OCI-LY7 (cell line): Measurements from ENCODE around the gene SIPA1L3. TPM values are rescaled to one million over a fixed set of nuclear protein-coding genes. Genes with fewer than 3 reads are reported as not detected.

Source experiments
- BruUV-seq: library from RNA; stranded (reverse); fragments of 400-500 nt; replicated peaks from 2 replicates; lab custom pipeline; 2021; lab: Mats Ljungman, UMichigan
- CTCF ChIA-PET: fragments of 300-600 bp; sonication (Branson Sonifier 250); formaldehyde crosslinking; loops from one replicate; lab custom pipeline; 2022; ENCODE audit warnings: antibody characterized with exemption; ENCODE audit not compliant: unreplicated experiment; lab: Charles Lee
- POLR2A ChIA-PET: fragments of 300-600 bp; sonication (Branson Sonifier 250); formaldehyde crosslinking; loops from one replicate; lab custom pipeline; 2022; ENCODE audit warnings: antibody characterized with exemption; lab: Charles Lee
- DNase-seq: peaks from one replicate; pipeline ENCODE4 v3.0.0-alpha.2; 2015; ENCODE audit warnings: low spot score
- H2AFZ ChIP-seq: fragments of 200-600 bp; sonication (generic), shearing (Covaris generic); 2 replicates; pipeline ENCODE4 v1.6.1; 2014; ENCODE audit warnings: mild to moderate bottlenecking, antibody characterized with exemption, low read length, moderate library complexity
- H3K27ac ChIP-seq: fragments of 200-600 bp; sonication (generic); 2 replicates; pipeline ENCODE4 v1.5.1; 2014; ENCODE audit warnings: mixed run types, low read depth, mild to moderate bottlenecking, moderate library complexity, low read length, inconsistent platforms; ENCODE audit not compliant: poor library complexity, severe bottlenecking
- H3K36me3 ChIP-seq: fragments of 200-600 bp; sonication (generic); 2 replicates; pipeline ENCODE4 v1.6.1; 2014; ENCODE audit warnings: mild to moderate bottlenecking, antibody characterized with exemption, low read length, moderate library complexity, mixed read lengths; ENCODE audit not compliant: insufficient read depth
- H3K4me1 ChIP-seq: fragments of 200-600 bp; sonication (generic); 2 replicates; pipeline ENCODE4 v1.5.1; 2014; ENCODE audit warnings: mild to moderate bottlenecking, low read length; ENCODE audit not compliant: insufficient read depth, poor library complexity, severe bottlenecking
- H3K4me2 ChIP-seq: fragments of 200-600 bp; sonication (generic); 2 replicates; pipeline ENCODE4 v1.6.1; 2014; ENCODE audit warnings: mild to moderate bottlenecking, low read length
- H3K4me3 ChIP-seq: fragments of 200-600 bp; sonication (generic); 2 replicates; pipeline ENCODE4 v1.5.1; 2014; ENCODE audit warnings: mild to moderate bottlenecking, low read depth, low read length; ENCODE audit not compliant: poor library complexity, severe bottlenecking
- H3K79me2 ChIP-seq: fragments of 200-600 bp; sonication (generic); 2 replicates; pipeline ENCODE4 v1.6.1; 2016; ENCODE audit warnings: low read depth, mild to moderate bottlenecking, low read length, moderate library complexity, mixed read lengths; ENCODE audit not compliant: insufficient read depth
- H3K9me2 ChIP-seq: fragments of 200-600 bp; sonication (generic); 2 replicates; pipeline ENCODE4 v1.6.1; 2016; ENCODE audit warnings: mild to moderate bottlenecking, low read length, mixed read lengths; ENCODE audit not compliant: insufficient read depth
- H3K9me3 ChIP-seq: fragments of 200-600 bp; sonication (generic); 2 replicates; pipeline ENCODE4 v1.6.1; 2014; ENCODE audit warnings: mild to moderate bottlenecking, mixed run types, low read length, mixed read lengths
- H4K20me1 ChIP-seq: fragments of 200-600 bp; sonication (generic); 2 replicates; pipeline ENCODE4 v1.6.1; 2014; ENCODE audit warnings: mild to moderate bottlenecking, antibody characterized with exemption, low read length, moderate library complexity, mixed read lengths; ENCODE audit not compliant: insufficient read depth
- CTCF ChIP-seq: fragments of 200-600 bp; sonication (generic); conservative IDR thresholded peaks from 2 replicates; pipeline ENCODE4 v1.5.1; 2014; ENCODE audit warnings: mild to moderate bottlenecking, antibody characterized with exemption, low read length, moderate library complexity, mixed read lengths
- EZH2phosphoT487 ChIP-seq: fragments of 200-600 bp; sonication (generic); IDR thresholded peaks from 2 replicates; pipeline ENCODE4 v1.6.1; 2018; ENCODE audit warnings: low read depth, borderline replicate concordance, mild to moderate bottlenecking, mixed run types, antibody characterized with exemption, low read length, moderate library complexity, mixed read lengths
- intact Hi-C: fragments of 100-400 bp; cut with micrococcal nuclease; formaldehyde crosslinking; loops from one replicate; pipeline ENCODE4 v1.10.0; 2022; ENCODE audit not compliant: unreplicated experiment
- total RNA-seq, 2 experiments: library from RNA; depleted of rRNA in 1 of 2; stranded (reverse); fragments of >200 nt in 1 of 2; shearing (Covaris generic) in 1 of 2; gene quantifications; 2 replicates each; pipeline ENCODE4 v1.2.3, GENCODE V29; 2014 to 2022

The SIPA1L3 gene
- total RNA-seq, 2 experiments from 2014 or later: 21.2 to 84.4 TPM

GRCh38 chr19:37991841-37992248 lies 84.8 kb downstream of the SIPA1L3 start:
- H3K9me3 ChIP-seq: no peaks in the 10 kb centered on the region
- no peak for DNase-seq
- H3K4me3 ChIP-seq: no peak overlapping the region
- no peaks in the 10 kb centered on the region for H3K9me2 ChIP-seq
- POLR2A ChIA-PET: interaction anchor here (0.5 to 3.7 kb wide), 4 partner anchors 12 to 85 kb away, joined by 3 to 10 read pairs (median 6); partner anchors contain the start of genes SIPA1L3 and WDR87
- peaks cover 10% of the 10 kb centered on the region; the same call in 1 of the 2 replicates for H3K36me3 ChIP-seq
- H3K27ac ChIP-seq: no peak overlapping the region
- TF ChIP-seq EZH2phosphoT487: no peak
- no peak for TF ChIP-seq CTCF
- H4K20me1 ChIP-seq: no peaks in the 10 kb centered on the region
- CTCF ChIA-PET: interaction anchor here (0.6 kb wide), 1 partner anchor 65 kb away, joined by 4 read pairs; no protein-coding TSS in a partner anchor
- no peak overlapping the region for H3K4me2 ChIP-seq
- no peak overlapping the region for H2AFZ ChIP-seq
- peaks cover 21% of the 10 kb centered on the region for H3K4me1 ChIP-seq
- H3K79me2 ChIP-seq: peaks cover 25% of the 10 kb centered on the region; the same call in 1 of the 2 replicates
- no TSS peak for BruUV-seq
- intact Hi-C loops: no loop called here

- ChIA-PET CTCF (no interaction called here), POLR2A (interaction anchor here (0.5 to 3.7 kb wide), 5 partner anchors 11 to 86 kb away, joined by 3 to 10 read pairs (median 6); partner anchors contain the start of genes SIPA1L3 and WDR87)
- no TSS peak for BruUV-seq
- intact Hi-C loops: no loop called here
- Histone ChIP-seq H3K9me2 (no peaks in the 10 kb centered on the region), H4K20me1 (no peaks in the 10 kb centered on the region), H3K79me2 (peaks cover 19% of the 10 kb centered on the region; the same call in 1 of the 2 replicates), H2AFZ (no peak overlapping the region), H3K9me3 (no peaks in the 10 kb centered on the region), H3K4me2 (no peak overlapping the region), H3K4me1 (peaks cover 12% of the 10 kb centered on the region), H3K36me3 (peaks cover 10% of the 10 kb centered on the region; the same call in 1 of the 2 replicates), H3K27ac (no peak overlapping the region), H3K4me3 (no peak overlapping the region)
- no peak for DNase-seq
- TF ChIP-seq CTCF (no peak), EZH2phosphoT487 (no peak)
Observed at GRCh38 chr19:37992761-37993160, 85.8 kb downstream of the SIPA1L3 start.

- H3K36me3 ChIP-seq: peaks cover 10% of the 10 kb centered on the region; the same call in 1 of the 2 replicates
- no peaks in the 10 kb centered on the region for H3K9me2 ChIP-seq
- H3K79me2 ChIP-seq: peaks cover 5% of the 10 kb centered on the region; the same call in 1 of the 2 replicates
- H3K27ac ChIP-seq: no peak overlapping the region
- POLR2A ChIA-PET: interaction anchor here (1.1 kb wide), 1 partner anchor 9 kb away, joined by 5 read pairs; no protein-coding TSS in a partner anchor
- no peak for TF ChIP-seq EZH2phosphoT487
- TF ChIP-seq CTCF: no peak
- CTCF ChIA-PET: interaction anchor here (1.5 kb wide), 1 partner anchor 9 kb away, joined by 4 read pairs; no protein-coding TSS in a partner anchor
- H3K4me3 ChIP-seq: no peak overlapping the region
- DNase-seq: no peak
- H3K4me2 ChIP-seq: no peak overlapping the region
- H2AFZ ChIP-seq: no peak overlapping the region
- H3K4me1 ChIP-seq: no peaks in the 10 kb centered on the region
- intact Hi-C loops: no loop called here
- no peaks in the 10 kb centered on the region for H4K20me1 ChIP-seq
- no TSS peak for BruUV-seq
- H3K9me3 ChIP-seq: no peaks in the 10 kb centered on the region
Observed at GRCh38 chr19:37994823-37995130, 87.8 kb downstream of the SIPA1L3 start.
